ACC112 (cell line): Measurements from ENCODE around the gene SRP68.

Experiments used
- H2AFZ ChIP-seq: fragments of 200-600 bp; sonication (generic); one replicate; pipeline ENCODE4 v1.6.0; 2017; ENCODE audit warnings: antibody characterized with exemption, low read length; ENCODE audit not compliant: unreplicated experiment
- H3K27ac ChIP-seq: fragments of 200-600 bp; sonication (generic); 2 replicates; pipeline ENCODE4 v1.5.1; 2014; ENCODE audit warnings: low read depth, mild to moderate bottlenecking, antibody characterized with exemption, low read length, moderate library complexity
- H3K27me3 ChIP-seq: fragments of 200-600 bp; sonication (generic); 2 replicates; pipeline ENCODE4 v1.6.1; 2014; ENCODE audit warnings: mild to moderate bottlenecking, antibody characterized with exemption, low read length, moderate library complexity, mixed read lengths; ENCODE audit not compliant: insufficient read depth
- H3K36me3 ChIP-seq: fragments of 200-600 bp; sonication (generic); 2 replicates; pipeline ENCODE4 v1.6.1; 2016; ENCODE audit warnings: mild to moderate bottlenecking, antibody characterized with exemption, low read length, moderate library complexity, mixed read lengths; ENCODE audit not compliant: insufficient read depth
- H3K4me1 ChIP-seq: fragments of 200-600 bp; sonication (generic); one replicate; pipeline ENCODE4 v1.6.1; 2016; ENCODE audit warnings: low read length, mixed read lengths; ENCODE audit not compliant: insufficient read depth, unreplicated experiment, control insufficient read depth
- H3K4me3 ChIP-seq: fragments of 200-600 bp; sonication (generic); 2 replicates; pipeline ENCODE4 v1.5.1; 2014; ENCODE audit warnings: mild to moderate bottlenecking, low read depth, low read length
- H3K79me2 ChIP-seq: fragments of 200-600 bp; sonication (generic); one replicate; pipeline ENCODE4 v1.6.0; 2016; ENCODE audit warnings: low read length; ENCODE audit not compliant: control insufficient read depth, unreplicated experiment, insufficient read depth

Gene SRP68

DNA sequence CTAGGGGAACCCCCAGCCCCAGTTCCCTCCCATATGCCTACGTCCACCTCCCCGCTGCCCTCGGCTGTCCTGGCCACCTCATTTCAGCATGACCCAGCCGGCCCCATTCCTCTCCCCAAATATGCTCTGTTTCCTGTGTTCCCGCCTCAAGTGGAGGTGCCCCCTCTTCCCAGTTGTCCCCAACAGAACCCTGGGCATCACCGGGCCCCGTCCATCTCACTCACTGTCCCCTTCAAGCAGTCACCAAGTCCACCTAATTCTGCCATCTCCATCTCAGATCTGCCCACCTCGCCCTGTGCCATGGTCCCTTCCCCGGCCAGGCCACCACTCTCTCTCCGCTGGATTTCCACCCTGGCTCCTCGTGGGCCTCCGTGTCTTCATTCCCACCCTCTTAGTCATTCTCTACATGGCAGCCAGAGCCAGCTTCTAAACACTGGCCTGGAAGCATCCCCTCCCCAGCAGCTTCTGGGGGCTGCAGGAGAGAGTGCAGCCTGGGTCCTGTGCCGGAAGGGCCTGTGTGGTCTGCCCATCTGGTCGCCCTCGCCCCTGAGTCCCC is 58.9 kb downstream of the SRP68 start:
- no peaks in the 10 kb centered on the region for H3K79me2 ChIP-seq
- H3K27ac ChIP-seq, result no peak overlapping the region
- H3K4me3 ChIP-seq, result no peak overlapping the region
- no peak overlapping the region for H2AFZ ChIP-seq
- peaks cover 7% of the 10 kb centered on the region for H3K4me1 ChIP-seq
- no peaks in the 10 kb centered on the region; the same call in 1 of the 2 replicates for H3K27me3 ChIP-seq
- no peaks in the 10 kb centered on the region for H3K36me3 ChIP-seq

DNA sequence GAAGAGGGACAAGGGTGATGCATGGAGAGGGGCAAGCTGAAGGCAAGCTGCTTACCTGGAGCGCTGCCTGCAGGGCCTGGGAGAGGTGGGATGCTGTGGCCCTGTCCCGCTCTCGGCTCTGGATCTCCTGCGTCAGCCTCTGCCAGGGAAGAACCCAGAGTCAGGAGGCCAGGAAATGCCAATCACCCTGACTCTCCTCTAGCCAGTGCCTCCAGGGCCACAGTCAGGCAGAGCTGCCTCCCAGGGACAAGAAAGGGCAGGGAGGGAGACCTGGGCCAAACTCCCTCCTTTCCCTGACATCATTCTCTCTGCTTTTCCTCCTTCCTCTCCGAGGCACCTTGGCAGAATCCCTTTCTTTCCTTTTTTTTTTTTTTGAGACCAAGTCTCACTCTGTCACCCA is 60.4 kb downstream of the SRP68 start:
- Histone ChIP-seq H3K27ac (no peak overlapping the region), H3K27me3 (no peaks in the 10 kb centered on the region; the same call in 1 of the 2 replicates), H3K79me2 (no peaks in the 10 kb centered on the region), H3K4me1 (peaks cover 7% of the 10 kb centered on the region), H3K4me3 (no peak overlapping the region), H3K36me3 (no peaks in the 10 kb centered on the region), H2AFZ (no peak overlapping the region)

DNA sequence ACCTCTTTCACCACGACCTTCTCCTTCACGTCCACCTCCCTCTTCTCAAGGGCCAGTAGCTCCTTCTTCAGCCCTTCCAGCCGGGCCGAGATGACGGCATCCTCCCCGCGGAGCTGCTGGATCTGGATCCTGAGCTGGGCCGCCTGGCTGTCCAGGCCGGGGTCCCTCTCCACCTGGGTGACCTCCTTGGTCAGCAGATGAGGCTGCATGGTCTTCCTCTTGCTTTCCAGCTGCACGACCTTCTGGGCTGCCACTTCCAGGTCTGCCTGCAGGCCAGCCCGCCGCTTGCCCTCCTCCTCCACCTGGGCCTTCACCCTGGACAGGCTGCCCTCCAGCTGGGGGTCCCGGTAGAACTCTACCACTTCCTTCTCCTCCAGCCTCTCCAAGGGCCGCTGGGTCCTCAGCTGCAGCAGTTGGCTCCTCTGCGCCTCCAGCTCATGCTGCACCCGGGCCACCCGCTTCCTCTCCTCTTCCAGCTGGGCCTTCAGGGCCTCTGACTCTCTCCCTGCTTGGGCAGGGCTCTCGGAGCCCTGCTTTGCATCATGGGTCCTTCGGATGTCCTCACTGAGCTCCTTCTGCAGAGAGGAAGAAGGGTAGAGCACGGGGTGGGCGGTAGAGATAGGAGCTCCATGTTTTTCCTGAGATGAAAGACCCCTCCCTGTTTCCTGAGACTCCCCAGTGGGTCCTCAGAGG is 62.2 kb downstream of the SRP68 start:
- Histone ChIP-seq H3K79me2 (no peaks in the 10 kb centered on the region), H3K4me3 (no peak overlapping the region), H2AFZ (no peak overlapping the region), H3K4me1 (peaks cover 7% of the 10 kb centered on the region), H3K27ac (no peak overlapping the region), H3K27me3 (no peaks in the 10 kb centered on the region; the same call in 1 of the 2 replicates), H3K36me3 (no peaks in the 10 kb centered on the region)

DNA sequence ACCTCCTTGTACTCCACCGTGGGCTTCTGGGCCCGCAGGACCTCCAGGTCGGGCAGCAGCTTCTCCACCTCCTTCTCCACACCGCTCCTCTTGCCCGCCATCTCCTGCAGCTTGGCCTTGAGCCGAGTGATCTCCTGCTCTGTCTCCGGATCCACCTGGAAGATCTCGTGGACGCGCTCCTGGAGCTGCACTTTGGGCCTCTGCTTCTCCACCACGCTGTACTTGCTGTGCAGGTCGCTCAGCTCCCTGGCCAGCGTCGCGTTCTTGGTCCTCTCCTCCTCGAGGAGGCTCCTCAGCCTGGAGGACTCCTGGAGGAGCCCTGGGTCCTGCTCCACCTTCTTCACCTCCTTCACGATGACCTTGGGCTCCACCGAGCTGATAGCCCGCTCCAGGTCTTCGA is 62.9 kb downstream of the SRP68 start:
- no peaks in the 10 kb centered on the region for H3K36me3 ChIP-seq
- H2AFZ ChIP-seq, result no peak overlapping the region
- H3K27me3 ChIP-seq, result no peaks in the 10 kb centered on the region; the same call in 1 of the 2 replicates
- no peak overlapping the region for H3K4me3 ChIP-seq
- H3K4me1 ChIP-seq, result peaks cover 7% of the 10 kb centered on the region
- no peak overlapping the region for H3K27ac ChIP-seq
- no peaks in the 10 kb centered on the region for H3K79me2 ChIP-seq

DNA sequence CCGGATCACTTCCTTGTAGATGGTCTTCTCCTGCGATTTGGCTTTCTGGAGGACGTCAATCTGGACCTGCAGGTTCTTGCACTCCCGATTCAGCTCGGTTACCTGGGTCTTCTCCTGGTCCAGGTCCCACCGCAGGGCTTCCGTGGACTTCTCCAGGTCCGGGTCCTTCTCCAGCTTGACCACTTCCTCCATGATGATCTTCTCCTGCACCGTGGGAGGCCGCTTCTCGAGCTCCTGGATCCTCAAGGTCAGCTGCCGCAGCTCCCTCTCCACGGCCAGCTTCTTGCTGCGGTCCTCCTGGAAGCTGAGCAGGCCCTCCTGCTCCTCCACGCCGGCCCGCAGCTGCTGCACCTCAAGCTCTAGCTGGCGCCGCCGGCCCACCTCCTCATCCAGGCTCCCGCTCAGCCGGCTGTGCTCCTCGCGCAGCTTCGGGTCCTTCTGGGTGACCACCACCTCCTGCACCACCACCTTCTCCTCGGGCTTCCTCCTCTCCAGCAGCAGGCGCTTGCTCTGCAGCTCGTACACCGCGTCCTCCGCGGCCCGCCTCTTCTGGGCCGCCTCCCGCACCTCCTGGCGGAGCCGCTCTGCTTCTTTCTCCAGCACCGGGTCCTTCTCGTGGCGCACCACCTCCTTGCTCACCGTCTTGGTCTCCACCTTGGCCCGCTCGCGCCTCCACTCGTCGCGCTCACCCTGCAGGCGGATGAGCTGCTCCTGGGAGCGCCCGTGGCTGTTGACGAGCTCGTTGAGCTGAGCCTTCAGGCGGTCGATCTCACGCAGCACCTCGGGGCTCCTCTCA is 63.5 kb downstream of the SRP68 start:
- Histone ChIP-seq H3K4me1 (peaks cover 4% of the 10 kb centered on the region), H3K36me3 (no peaks in the 10 kb centered on the region), H3K27ac (no peak overlapping the region), H3K27me3 (no peaks in the 10 kb centered on the region), H2AFZ (no peak overlapping the region), H3K4me3 (no peak overlapping the region), H3K79me2 (no peaks in the 10 kb centered on the region)

DNA sequence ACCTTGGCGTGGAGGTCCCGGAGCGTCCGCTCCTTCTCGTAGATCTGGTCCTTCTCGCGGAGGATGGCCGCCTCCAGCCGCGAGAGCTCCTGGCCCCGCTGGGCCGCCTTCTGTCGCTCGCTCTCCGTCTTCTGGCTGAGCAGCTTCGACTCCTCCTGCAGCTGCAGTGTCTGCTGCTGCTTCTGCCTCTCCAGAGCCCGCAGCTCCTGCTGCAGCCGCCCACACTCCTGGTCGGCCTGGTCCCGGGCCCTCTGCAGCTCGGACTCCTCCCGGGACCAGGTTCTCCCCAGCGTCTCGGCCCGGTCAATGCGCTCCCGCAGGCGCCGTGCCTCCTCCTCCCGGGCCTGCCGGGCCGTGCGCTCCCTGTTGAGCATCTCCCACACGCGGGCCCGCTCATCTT is 64.1 kb downstream of the SRP68 start:
- Histone ChIP-seq H2AFZ (no peak overlapping the region), H3K79me2 (no peaks in the 10 kb centered on the region), H3K4me3 (no peak overlapping the region), H3K4me1 (no peaks in the 10 kb centered on the region), H3K36me3 (no peaks in the 10 kb centered on the region), H3K27ac (no peak overlapping the region), H3K27me3 (no peaks in the 10 kb centered on the region)

DNA sequence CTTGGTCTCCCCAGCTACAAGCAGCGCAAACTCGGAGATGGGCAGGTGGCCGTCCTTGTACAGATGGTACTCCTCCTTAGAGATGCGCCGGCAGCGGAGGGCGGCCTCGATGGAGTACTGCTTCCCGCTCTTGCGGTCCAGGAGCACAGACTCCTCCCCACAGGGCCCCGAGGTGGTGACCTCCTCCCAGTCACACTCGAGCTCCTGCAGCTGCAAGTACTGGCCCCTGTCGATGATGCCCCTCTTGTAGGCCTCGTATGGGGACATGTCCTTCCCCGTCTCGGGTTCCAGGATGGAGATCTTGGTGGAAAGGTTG is 64.5 kb downstream of the SRP68 start:
- Histone ChIP-seq H3K27me3 (no peaks in the 10 kb centered on the region), H3K4me3 (no peak overlapping the region), H3K27ac (no peak overlapping the region), H3K79me2 (no peaks in the 10 kb centered on the region), H2AFZ (no peak overlapping the region), H3K36me3 (no peaks in the 10 kb centered on the region), H3K4me1 (no peaks in the 10 kb centered on the region)

DNA sequence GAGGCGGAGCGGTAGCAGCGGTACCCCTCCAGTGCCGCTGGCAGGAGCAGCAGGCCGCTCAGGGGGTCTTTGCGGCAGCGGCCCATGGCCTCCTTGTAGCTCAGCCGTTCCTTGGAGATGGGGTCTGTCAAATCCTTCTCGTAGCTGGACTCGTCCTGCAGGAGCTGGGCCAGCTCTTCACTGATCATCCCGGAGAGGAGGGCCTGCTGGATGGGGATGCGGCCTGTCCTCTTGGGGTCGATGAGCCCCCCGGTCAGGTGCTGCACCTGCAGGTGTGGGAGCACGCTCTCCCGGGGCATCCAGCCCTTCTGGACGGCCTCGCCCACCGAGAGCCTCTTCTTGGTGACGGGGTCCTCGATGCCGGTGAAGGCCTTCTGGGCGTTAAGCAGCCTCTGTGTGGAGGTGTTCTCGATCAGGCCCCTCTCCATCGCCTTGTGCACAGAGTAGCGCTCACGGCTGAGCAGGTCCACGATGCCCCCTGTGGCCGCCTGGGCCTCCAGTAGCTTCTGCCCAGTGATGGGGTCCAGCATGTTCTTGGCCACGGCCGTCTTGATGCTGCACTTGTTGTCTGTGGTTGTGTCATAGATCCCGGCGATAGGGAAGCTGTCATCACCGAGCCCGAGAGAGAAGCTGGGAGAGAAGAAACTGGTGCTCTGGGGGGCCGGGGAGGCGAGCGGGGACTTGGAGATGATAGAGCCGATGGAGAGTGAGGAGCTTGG is 65.0 kb downstream of the SRP68 start:
- H3K27me3 ChIP-seq, result no peaks in the 10 kb centered on the region
- no peak overlapping the region for H3K27ac ChIP-seq

DNA sequence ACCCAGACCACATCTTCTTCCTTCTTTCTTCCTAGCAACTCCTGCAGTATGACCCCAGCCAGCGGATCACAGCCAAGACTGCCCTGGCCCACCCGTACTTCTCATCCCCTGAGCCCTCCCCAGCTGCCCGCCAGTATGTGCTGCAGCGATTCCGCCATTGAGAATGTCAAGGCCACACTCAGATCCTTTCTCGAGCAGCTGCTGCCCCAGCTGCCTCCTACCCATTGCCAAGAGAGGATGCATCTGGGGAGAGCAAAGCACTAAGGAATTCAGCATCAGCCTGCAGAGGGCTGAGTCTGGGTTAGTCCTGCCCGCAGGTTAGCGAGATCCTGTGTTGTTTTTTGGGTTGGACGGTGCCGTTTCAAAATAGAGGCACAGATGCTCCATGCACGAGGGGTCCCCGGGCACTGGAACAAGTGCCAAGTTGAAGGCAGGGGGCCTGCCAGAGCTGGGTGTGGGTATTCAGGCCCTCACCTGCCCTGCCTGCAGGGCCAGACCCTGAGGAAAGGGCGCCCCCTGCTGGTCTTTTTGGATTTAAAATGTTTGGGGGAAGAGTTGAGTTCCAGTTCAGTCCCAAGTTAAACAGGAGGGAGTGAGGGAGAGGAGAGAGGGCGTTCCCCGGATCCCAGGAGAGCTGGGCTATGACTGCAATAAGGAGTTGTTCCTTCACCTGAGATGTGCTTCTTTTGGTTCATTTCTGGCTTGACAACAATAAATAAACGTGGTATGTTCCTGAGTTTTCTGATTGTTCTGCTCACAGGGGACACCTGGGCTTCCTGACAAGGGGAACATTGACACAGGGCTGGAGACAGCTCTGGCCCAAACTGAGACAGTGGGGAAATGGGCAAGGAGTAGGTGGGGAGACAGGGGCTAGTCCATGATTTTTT is 66.8 kb downstream of the SRP68 start:
- no peaks in the 10 kb centered on the region for H3K4me1 ChIP-seq
- no peaks in the 10 kb centered on the region for H3K36me3 ChIP-seq
- no peak overlapping the region for H3K27ac ChIP-seq
- H3K27me3 ChIP-seq, result no peaks in the 10 kb centered on the region
- H2AFZ ChIP-seq, result no peak overlapping the region
- H3K79me2 ChIP-seq, result no peaks in the 10 kb centered on the region
- no peak overlapping the region for H3K4me3 ChIP-seq

More for the DNA sequence above, 65.0 kb downstream of the SRP68 start:
- H3K36me3 ChIP-seq, result no peaks in the 10 kb centered on the region
- no peak overlapping the region for H2AFZ ChIP-seq
- H3K4me1 ChIP-seq, result no peaks in the 10 kb centered on the region
- H3K4me3 ChIP-seq, result no peak overlapping the region
- H3K79me2 ChIP-seq, result no peaks in the 10 kb centered on the region

DNA sequence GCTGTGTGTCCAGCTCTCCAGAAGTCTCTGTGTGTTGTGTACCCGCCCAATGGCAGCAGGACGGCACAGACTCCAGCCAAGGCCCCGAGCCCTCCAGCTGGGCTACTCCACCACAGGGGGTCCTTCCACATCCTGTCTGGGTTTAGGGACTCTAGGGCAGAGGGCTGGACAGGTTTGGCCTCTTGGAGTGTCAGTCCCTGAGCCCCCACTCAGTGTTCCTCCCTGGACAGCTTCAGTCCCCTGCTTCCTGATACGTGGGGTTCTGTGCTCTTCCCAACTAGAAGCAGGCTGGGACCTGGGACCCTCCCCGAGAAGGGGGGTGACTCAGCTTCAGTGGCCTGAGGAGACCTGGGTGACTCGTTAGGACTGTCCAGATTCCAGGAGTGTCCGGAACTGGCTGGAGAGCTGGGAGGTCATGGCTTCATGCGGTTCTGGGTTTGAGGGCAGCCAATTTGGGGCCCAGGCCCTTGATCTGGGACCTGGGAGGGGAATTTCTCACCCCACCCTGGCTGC is 67.5 kb downstream of the SRP68 start:
- H3K27ac ChIP-seq, result no peak overlapping the region
- no peaks in the 10 kb centered on the region for H3K79me2 ChIP-seq
- H3K4me1 ChIP-seq, result no peaks in the 10 kb centered on the region
- no peak overlapping the region for H3K4me3 ChIP-seq
- H2AFZ ChIP-seq, result no peak overlapping the region
- H3K27me3 ChIP-seq, result no peaks in the 10 kb centered on the region
- H3K36me3 ChIP-seq, result no peaks in the 10 kb centered on the region
